CD14-positive monocyte (primary cell): ENCODE results near the gene UST. TPM values are rescaled to one million over a fixed set of nuclear protein-coding genes. Genes with fewer than 3 reads are reported as not detected.

ENCODE experiments used
- DNase-seq, 3 donors: peaks; one replicate each; pipeline ENCODE4 v3.0.0-alpha.2; 2011 to 2022
- H2AFZ ChIP-seq: 2 replicates; pipeline ENCODE4 v1.6.0; 2012; ENCODE audit warnings: mild to moderate bottlenecking, low read depth, low read length, inconsistent platforms; ENCODE audit not compliant: insufficient read depth, poor library complexity, severe bottlenecking
- H3K27ac ChIP-seq, 2 donors: 1 replicate in 1 of 2; 2 replicates in 1 of 2; pipeline ENCODE4 v1.5.1; 2012 to 2013; ENCODE audit warnings: low read length in 2 of 2, control low read depth in 1 of 2, inconsistent platforms in 1 of 2, low read depth in 1 of 2, mild to moderate bottlenecking in 1 of 2
- H3K27me3 ChIP-seq, 2 donors: one replicate each; pipeline versions ENCODE4 v1.6.0 to v1.6.1; 2011 to 2013; ENCODE audit warnings: low read length in 2 of 2; ENCODE audit not compliant: control insufficient read depth in 2 of 2, insufficient read depth in 2 of 2
- H3K36me3 ChIP-seq, 2 donors: replicated peaks in 1 of 2; 1 replicate in 1 of 2; 2 replicates in 1 of 2; pipeline versions ENCODE4 v1.5.1 to v1.6.1; 2012 to 2013; ENCODE audit warnings: low read length in 2 of 2, control low read depth in 1 of 2, inconsistent platforms in 1 of 2, mild to moderate bottlenecking in 1 of 2; ENCODE audit not compliant: insufficient read depth in 2 of 2, control insufficient read depth in 1 of 2
- H3K4me1 ChIP-seq, 2 donors: 1 replicate in 1 of 2; 2 replicates in 1 of 2; pipeline versions ENCODE4 v1.5.1 to v1.6.1; 2012 to 2013; ENCODE audit warnings: low read length in 2 of 2, control low read depth in 1 of 2, inconsistent platforms in 1 of 2, mild to moderate bottlenecking in 1 of 2, moderate library complexity in 1 of 2; ENCODE audit not compliant: insufficient read depth in 2 of 2, control insufficient read depth in 1 of 2
- H3K4me2 ChIP-seq: replicated peaks from 2 replicates; pipeline ENCODE3; 2012; ENCODE audit warnings: low read length, moderate library complexity, mild to moderate bottlenecking; ENCODE audit not compliant: poor library complexity, severe bottlenecking; ENCODE audit errors: extremely low read depth
- H3K4me3 ChIP-seq, 3 experiments: fragments of 200-600 bp in 1 of 3; sonication (generic) in 1 of 3; replicated peaks in 1 of 3; 1 replicate in 2 of 3; 2 replicates in 1 of 3; pipeline ENCODE4 v1.5.1; 2011 to 2013; ENCODE audit warnings: low read length in 3 of 3, mild to moderate bottlenecking in 3 of 3, control low read depth in 2 of 3, low read depth in 2 of 3, inconsistent platforms in 1 of 3, moderate library complexity in 1 of 3
- H3K79me2 ChIP-seq: 2 replicates; pipeline ENCODE4 v1.6.0; 2012; ENCODE audit warnings: mild to moderate bottlenecking, control low read depth, inconsistent platforms, low read length, moderate library complexity; ENCODE audit not compliant: insufficient read depth
- H3K9ac ChIP-seq: 2 replicates; pipeline ENCODE4 v1.6.0; 2017; ENCODE audit warnings: low read length, mild to moderate bottlenecking; ENCODE audit not compliant: insufficient read depth, poor library complexity, severe bottlenecking
- H3K9me3 ChIP-seq, 2 donors: replicated peaks in 1 of 2; 1 replicate in 1 of 2; 2 replicates in 1 of 2; pipeline versions ENCODE4 v1.5.1 to v1.6.1; 2012 to 2013; ENCODE audit warnings: low read length in 2 of 2, control low read depth in 1 of 2; ENCODE audit not compliant: control insufficient read depth in 1 of 2, insufficient read depth in 1 of 2
- H4K20me1 ChIP-seq: 2 replicates; pipeline ENCODE4 v1.6.0; 2012; ENCODE audit warnings: mild to moderate bottlenecking, low read length, control low read depth, moderate library complexity; ENCODE audit not compliant: insufficient read depth
- H3K27ac Mint-ChIP-seq, 7 donors: one replicate each; pipeline ENCODE4 v1.8.0; 2020; ENCODE audit warnings: mild to moderate bottlenecking in 7 of 7, mixed read lengths in 7 of 7, moderate library complexity in 6 of 7, inconsistent platforms in 2 of 7
- H3K27me3 Mint-ChIP-seq, 3 donors: one replicate each; pipeline ENCODE4 v1.8.0; 2021 to 2022; ENCODE audit warnings: low read depth in 3 of 3, mild to moderate bottlenecking in 3 of 3, mixed read lengths in 3 of 3, moderate library complexity in 3 of 3, inconsistent platforms in 1 of 3
- H3K36me3 Mint-ChIP-seq, 2 donors: one replicate each; pipeline ENCODE4 v1.8.0; 2020; ENCODE audit warnings: mixed read lengths in 2 of 2, inconsistent platforms in 1 of 2, mild to moderate bottlenecking in 1 of 2
- H3K4me1 Mint-ChIP-seq: one replicate; pipeline ENCODE4 v1.8.0; 2020; ENCODE audit warnings: mild to moderate bottlenecking, mixed read lengths
- H3K4me3 Mint-ChIP-seq, 2 donors: one replicate each; pipeline ENCODE4 v1.8.0; 2020; ENCODE audit warnings: mild to moderate bottlenecking in 2 of 2, mixed read lengths in 2 of 2, moderate library complexity in 1 of 2
- H3K9me3 Mint-ChIP-seq, 7 donors: one replicate each; pipeline ENCODE4 v1.8.0; 2020 to 2022; ENCODE audit warnings: mixed read lengths in 7 of 7, mild to moderate bottlenecking in 6 of 7, moderate library complexity in 6 of 7, inconsistent platforms in 2 of 7
- WGBS: methylation state at CpG from one replicate; pipeline ENCODE4 v1.1.5; 2013; ENCODE audit warnings: missing lambda C conversion rate; ENCODE audit not compliant: insufficient coverage; 5-methylcytosine and 5-hydroxymethylcytosine counted together
- intact Hi-C, 2 donors: fragments of 100-400 bp; cut with micrococcal nuclease; formaldehyde crosslinking; loops; one replicate each; pipeline versions ENCODE4 v1.15.0 to v1.15.1; 2023
- polyA plus RNA-seq, 3 donors: library from polyadenylated mRNA; depleted of rRNA in 1 of 3; unstranded in 2 of 3; stranded (reverse) in 1 of 3; fragments of 300-500 nt in 2 of 3; fragments of >200 nt in 1 of 3; fragmentation: Illumina TruSeq in 2 of 3; gene quantifications; 1 replicate in 2 of 3; 2 replicates in 1 of 3; pipeline ENCODE4 v1.2.3, GENCODE V29; 2012 to 2021
- TF ChIP-seq, protein P1 (sequence below): fragments of 200-600 bp; IDR thresholded peaks from one replicate; pipeline ENCODE4 v1.8.0; 2022; ENCODE audit warnings: antibody characterized with exemption, mild to moderate bottlenecking

Gene UST
- polyA plus RNA-seq, 3 donors = 0.33 to 0.53 (median 0.48) TPM

GRCh38 chr6:149064001-149064659 is 317.3 kb downstream of the UST start:
- no peak overlapping the region for H3K9ac ChIP-seq
- H3K27ac ChIP-seq = no peak overlapping the region
- H3K4me2 ChIP-seq = no peak overlapping the region
- no peaks in the 10 kb centered on the region for H3K36me3 ChIP-seq
- H3K79me2 ChIP-seq = no peaks in the 10 kb centered on the region
- no peaks in the 10 kb centered on the region for H3K27me3 ChIP-seq
- H3K4me3 ChIP-seq = no peak overlapping the region
- H3K4me1 ChIP-seq = peaks cover 35 to 42% of the 10 kb centered on the region in 2 donors
- peaks cover 50% of the 10 kb centered on the region for H3K4me1 Mint-ChIP-seq
- H3K27ac Mint-ChIP-seq = no peak overlapping the region
- no peaks in the 10 kb centered on the region for H3K9me3 Mint-ChIP-seq
- H3K9me3 ChIP-seq = no peaks in the 10 kb centered on the region
- H2AFZ ChIP-seq = no peak overlapping the region
- intact Hi-C loops = no loop called here
- no peaks in the 10 kb centered on the region for H3K36me3 Mint-ChIP-seq
- H4K20me1 ChIP-seq = no peaks in the 10 kb centered on the region
- no peak for DNase-seq
- H3K4me3 Mint-ChIP-seq = no peak overlapping the region
- TF ChIP-seq, protein P1, sequence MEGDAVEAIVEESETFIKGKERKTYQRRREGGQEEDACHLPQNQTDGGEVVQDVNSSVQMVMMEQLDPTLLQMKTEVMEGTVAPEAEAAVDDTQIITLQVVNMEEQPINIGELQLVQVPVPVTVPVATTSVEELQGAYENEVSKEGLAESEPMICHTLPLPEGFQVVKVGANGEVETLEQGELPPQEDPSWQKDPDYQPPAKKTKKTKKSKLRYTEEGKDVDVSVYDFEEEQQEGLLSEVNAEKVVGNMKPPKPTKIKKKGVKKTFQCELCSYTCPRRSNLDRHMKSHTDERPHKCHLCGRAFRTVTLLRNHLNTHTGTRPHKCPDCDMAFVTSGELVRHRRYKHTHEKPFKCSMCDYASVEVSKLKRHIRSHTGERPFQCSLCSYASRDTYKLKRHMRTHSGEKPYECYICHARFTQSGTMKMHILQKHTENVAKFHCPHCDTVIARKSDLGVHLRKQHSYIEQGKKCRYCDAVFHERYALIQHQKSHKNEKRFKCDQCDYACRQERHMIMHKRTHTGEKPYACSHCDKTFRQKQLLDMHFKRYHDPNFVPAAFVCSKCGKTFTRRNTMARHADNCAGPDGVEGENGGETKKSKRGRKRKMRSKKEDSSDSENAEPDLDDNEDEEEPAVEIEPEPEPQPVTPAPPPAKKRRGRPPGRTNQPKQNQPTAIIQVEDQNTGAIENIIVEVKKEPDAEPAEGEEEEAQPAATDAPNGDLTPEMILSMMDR = no peak
- WGBS = 75% methylated on average over 1 of the region's 5 CpGs
- peaks cover 4 to 8% (median 8%) of the 10 kb centered on the region in 3 donors for H3K27me3 Mint-ChIP-seq

DNA sequence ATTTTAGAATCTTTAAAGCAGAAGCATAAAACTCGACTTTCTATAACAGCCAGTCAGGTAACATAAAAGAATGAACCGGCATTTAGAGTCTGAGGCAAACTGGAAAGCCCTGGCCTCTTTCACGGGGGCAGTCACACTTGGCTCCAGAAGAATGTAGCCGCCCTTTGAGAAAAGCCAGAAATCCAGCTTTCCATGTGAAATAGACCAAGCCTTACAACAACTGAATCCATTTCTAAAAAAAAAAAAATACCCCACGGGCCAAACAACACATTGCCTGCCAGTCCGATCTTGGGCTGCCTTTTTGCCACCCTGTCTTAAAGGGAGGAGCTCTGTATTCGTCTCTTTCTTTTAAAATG is 317.8 kb downstream of the UST start:
- H3K9me3 Mint-ChIP-seq = no peaks in the 10 kb centered on the region
- H3K4me3 Mint-ChIP-seq = no peak overlapping the region
- no peak overlapping the region for H3K4me3 ChIP-seq
- WGBS = 97% methylated on average over 5 of the region's 7 CpGs
- no peaks in the 10 kb centered on the region for H3K36me3 ChIP-seq
- DNase-seq = no peak
- no peak overlapping the region for H3K4me2 ChIP-seq
- no peak overlapping the region for H3K27ac ChIP-seq
- no peak overlapping the region for H3K27ac Mint-ChIP-seq
- H3K4me1 Mint-ChIP-seq = peaks cover 45% of the 10 kb centered on the region
- no peak overlapping the region for H2AFZ ChIP-seq
- intact Hi-C loops = no loop called here
- no peaks in the 10 kb centered on the region for H4K20me1 ChIP-seq
- peaks cover 35 to 39% of the 10 kb centered on the region in 2 donors for H3K4me1 ChIP-seq
- no peak overlapping the region for H3K9ac ChIP-seq
- no peaks in the 10 kb centered on the region for H3K79me2 ChIP-seq
- TF ChIP-seq, protein P1 = no peak
- H3K36me3 Mint-ChIP-seq = no peaks in the 10 kb centered on the region
- H3K9me3 ChIP-seq = no peaks in the 10 kb centered on the region
- H3K27me3 ChIP-seq = no peaks in the 10 kb centered on the region
- peaks cover 3 to 5% (median 4%) of the 10 kb centered on the region in 3 donors for H3K27me3 Mint-ChIP-seq
